GM20000 (cell line): ENCODE data around the gene CTNNA3.

Experiments
- DNase-seq: peaks from one replicate; pipeline ENCODE4 v3.0.0; 2012; ENCODE audit warnings: low spot score
- CTCF ChIP-seq: IDR thresholded peaks from 2 replicates; pipeline ENCODE4 v1.5.1; 2012; ENCODE audit warnings: mild to moderate bottlenecking, control low read depth; ENCODE audit errors: extremely low read depth, missing control alignments

CTNNA3 gene

GRCh38 chr10:67262675-67263074 is 433.3 kb downstream of the CTNNA3 start:
- TF ChIP-seq CTCF = no peak
- no peak for DNase-seq

GRCh38 chr10:67261300-67261797 is 434.6 kb downstream of the CTNNA3 start:
- DNase-seq = no peak
- no peak for TF ChIP-seq CTCF

GRCh38 chr10:67259319-67259929 is 436.6 kb downstream of the CTNNA3 start:
- TF ChIP-seq CTCF = no peak
- no peak for DNase-seq

- DNase-seq = no peak
- TF ChIP-seq CTCF = no peak
These were observed 438.4 kb downstream of the CTNNA3 start for GRCh38 chr10:67257427-67258144.

GRCh38 chr10:67257018-67257417 is 439.0 kb downstream of the CTNNA3 start:
- no peak for TF ChIP-seq CTCF
- no peak for DNase-seq

GRCh38 chr10:67250686-67251085 is 445.3 kb downstream of the CTNNA3 start:
- no peak for DNase-seq
- TF ChIP-seq CTCF = no peak

GRCh38 chr10:67246066-67246555 is 449.9 kb downstream of the CTNNA3 start:
- DNase-seq = no peak
- TF ChIP-seq CTCF = no peak
